Ovary (tissue), 9 donors: ENCODE data around the gene IGSF9B. TPM values are rescaled to one million over a fixed set of nuclear protein-coding genes. Genes with fewer than 3 reads are reported as not detected.
A peak's percentile ranks its signal among the peaks of the same experiment; 100 is the strongest.

Source experiments
- DNase-seq, 5 donors: peaks; one replicate each; pipeline ENCODE4 v3.0.0-alpha.2; 2019 to 2020
- H3K27ac ChIP-seq, 2 donors: fragments of 200-600 bp; one replicate each; pipeline versions ENCODE4 v1.5.1 to v1.8.0; 2019 to 2022
- H3K27me3 ChIP-seq: fragments of 200-600 bp; one replicate; pipeline ENCODE4 v1.8.0; 2022
- H3K36me3 ChIP-seq: fragments of 200-600 bp; sonication (generic); one replicate; pipeline ENCODE4 v1.5.1; 2019
- H3K4me1 ChIP-seq: one replicate; pipeline ENCODE4 v1.8.1; 2013; ENCODE audit warnings: mild to moderate bottlenecking, moderate library complexity; ENCODE audit not compliant: insufficient read depth
- H3K4me3 ChIP-seq: fragments of 200-600 bp; sonication (generic); one replicate; pipeline ENCODE4 v1.5.1; 2017
- H3K9me3 ChIP-seq, 2 donors: fragments of 200-600 bp in 1 of 2; sonication (generic) in 1 of 2; one replicate each; pipeline versions ENCODE4 v1.5.1 to v1.8.1; 2013 to 2019; ENCODE audit warnings: mild to moderate bottlenecking in 1 of 2, moderate library complexity in 1 of 2
- CTCF ChIP-seq, 3 donors: fragments of 450-650 bp in 2 of 3; fragments of 200-600 bp in 1 of 3; IDR thresholded peaks; one replicate each; pipeline versions ENCODE4 v1.5.1 to v1.8.0; 2016 to 2022; ENCODE audit warnings: antibody characterized with exemption in 3 of 3, mild to moderate bottlenecking in 1 of 3
- EP300 ChIP-seq: sonication (generic); formaldehyde crosslinking; IDR thresholded peaks from one replicate; pipeline ENCODE4 v1.6.1; 2017; ENCODE audit warnings: antibody characterized with exemption
- POLR2A ChIP-seq: fragments of 450-650 bp; IDR thresholded peaks from one replicate; pipeline ENCODE4 v1.6.1; 2017; ENCODE audit warnings: antibody characterized with exemption, mild to moderate bottlenecking, moderate library complexity
- WGBS, 3 donors: extraction: QIAGEN DNeasy Blood & Tissue Kit in 1 of 3; methylation state at CpG; one replicate each; pipeline versions ENCODE4 v1.1.5 to v1.1.7; 2013 to 2017; 5-methylcytosine and 5-hydroxymethylcytosine counted together
- intact Hi-C, 4 donors: fragments of 100-400 bp; cut with DNase I; formaldehyde crosslinking; loops; one replicate each; pipeline versions ENCODE4 v1.11.0 to v1.15.1; 2022 to 2023
- polyA plus RNA-seq, 2 donors: library from polyadenylated mRNA; stranded (reverse); fragments of 200-250 nt in 1 of 2; fragments of 350-450 nt in 1 of 2; fragmentation: Illumina TruSeq in 1 of 2; extraction: RNeasy Lipid Tissue Mini Kit (QIAGEN cat#74804) in 1 of 2; gene quantifications; one replicate each; pipeline ENCODE4 v1.2.3, GENCODE V29; 2013 to 2014
- total RNA-seq, 7 donors: library from RNA; depleted of rRNA in 2 of 7; stranded (reverse); fragments of >200 nt in 2 of 7; fragmentation: NEBNext Ultra II Directional in 3 of 7; extraction: Animal tissue kit (Norgen Biotek cat#: 25700) in 3 of 7; gene quantifications; one replicate each; pipeline versions ENCODE4 v1.1.0 to v1.2.4, GENCODE V29; 2016 to 2023
- donor health status: DM: no; HTN: no; CAD: no; lungs with moderate emphysema.
- donor health status: DM: no; HTN: no; CAD: no.
- donor health status: Bipolar disorder and iron deficiency.
- donor health status: DM: yes; HTN: yes; CAD: no.
- donor health status: DM: no; HTN: no; CAD: no.
- donor health status: DM: yes; HTN: yes; CAD: no.

IGSF9B gene
- total and polyA plus RNA-seq, 9 donors = 0.48 to 15.4 (median 4.7) TPM

GRCh38 chr11:133968300-133968699 is 11.5 kb upstream of the IGSF9B start:
- Histone ChIP-seq H3K9me3 (no peaks in the 10 kb centered on the region), H3K36me3 (no peaks in the 10 kb centered on the region), H3K27me3 (no peaks in the 10 kb centered on the region), H3K4me3 (no peak overlapping the region), H3K27ac (no peak overlapping the region), H3K4me1 (no peaks in the 10 kb centered on the region)
- TF ChIP-seq POLR2A (no peak), EP300 (no peak), CTCF (IDR thresholded peaks at IDR 0.05) (no peak)
- intact Hi-C loops = no loop called here
- no peak for DNase-seq
- WGBS, 3 donors = 31 to 33% (median 32%) methylated on average over 6 of the region's 6 CpGs

- no peak for DNase-seq
- H3K36me3 ChIP-seq = no peaks in the 10 kb centered on the region
- H3K27ac ChIP-seq = no peak overlapping the region
- WGBS, 3 donors = 71 to 81% (median 72%) methylated on average over 28 of the region's 28 CpGs
- intact Hi-C loops = no loop called here
- no peaks in the 10 kb centered on the region for H3K27me3 ChIP-seq
- TF ChIP-seq EP300 (no peak), CTCF (IDR thresholded peaks at IDR 0.05) (no peak), POLR2A (no peak)
- H3K9me3 ChIP-seq = no peaks in the 10 kb centered on the region
- H3K4me1 ChIP-seq = no peaks in the 10 kb centered on the region
- H3K4me3 ChIP-seq = no peak overlapping the region
Measured at GRCh38 chr11:133967599-133968238, 11.0 kb upstream of the IGSF9B start.

GRCh38 chr11:133966921-133967598 is 10.3 kb upstream of the IGSF9B start:
- WGBS, 3 donors = 28 to 34% (median 31%) methylated on average over 41 to 43 of the region's 43 CpGs
- no peak overlapping the region for H3K4me3 ChIP-seq
- no peak for TF ChIP-seq EP300

GRCh38 chr11:133966172-133966651 is 9.4 kb upstream of the IGSF9B start:
- no peaks in the 10 kb centered on the region for H3K36me3 ChIP-seq
- no peaks in the 10 kb centered on the region for H3K27me3 ChIP-seq
- intact Hi-C loops = no loop called here
- no peaks in the 10 kb centered on the region for H3K9me3 ChIP-seq
- no peak overlapping the region for H3K4me3 ChIP-seq
- no peak for DNase-seq
- 25 to 47% (median 31%) methylated on average over 7 of the region's 7 CpGs for WGBS, 3 donors
- no peak overlapping the region for H3K27ac ChIP-seq
- H3K4me1 ChIP-seq = no peaks in the 10 kb centered on the region
- TF ChIP-seq EP300 (no peak), CTCF (IDR thresholded peaks at IDR 0.05) (no peak), POLR2A (no peak)

More at GRCh38 chr11:133966921-133967598, 10.3 kb upstream of the IGSF9B start:
- Histone ChIP-seq H3K9me3 (no peaks in the 10 kb centered on the region), H3K36me3 (no peaks in the 10 kb centered on the region), H3K27ac (no peak overlapping the region), H3K4me1 (no peaks in the 10 kb centered on the region), H3K27me3 (no peaks in the 10 kb centered on the region)
- DNase-seq = peak in 2 of 5 donors; percentile 42 to 54
- intact Hi-C loops = no loop called here
